ENCODE results near the gene SLC39A11. TPM values are rescaled to one million over a fixed set of nuclear protein-coding genes. Genes with fewer than 3 reads are reported as not detected.

SLC39A11 gene
- total RNA-seq, 4 donors from 2014 or later: 23.0 to 30.9 (median 27.6) TPM

GRCh38 chr17:73021771-73022170 is 70.7 kb downstream of the SLC39A11 start:
- no peaks in the 10 kb centered on the region for H3K4me1 ChIP-seq
- no peak overlapping the region for H3K4me3 ChIP-seq
- H3K27ac ChIP-seq: no peak overlapping the region
- DNase-seq: no peak
- H3K36me3 ChIP-seq: peaks cover 0 to 7% (median 0%) of the 10 kb centered on the region in 3 donors
- WGBS, 2 donors: 96 to 99% methylated on average over 12 of the region's 12 CpGs
- intact Hi-C loops (cut with DNase I): no loop called here
- no peaks in the 10 kb centered on the region for H3K27me3 ChIP-seq
- H3K9me3 ChIP-seq: peaks cover 0 to 25% (median 9%) of the 10 kb centered on the region in 3 donors
- TF ChIP-seq POLR2A (IDR thresholded peaks at IDR 0.05): no peak
- TF ChIP-seq, protein P1, sequence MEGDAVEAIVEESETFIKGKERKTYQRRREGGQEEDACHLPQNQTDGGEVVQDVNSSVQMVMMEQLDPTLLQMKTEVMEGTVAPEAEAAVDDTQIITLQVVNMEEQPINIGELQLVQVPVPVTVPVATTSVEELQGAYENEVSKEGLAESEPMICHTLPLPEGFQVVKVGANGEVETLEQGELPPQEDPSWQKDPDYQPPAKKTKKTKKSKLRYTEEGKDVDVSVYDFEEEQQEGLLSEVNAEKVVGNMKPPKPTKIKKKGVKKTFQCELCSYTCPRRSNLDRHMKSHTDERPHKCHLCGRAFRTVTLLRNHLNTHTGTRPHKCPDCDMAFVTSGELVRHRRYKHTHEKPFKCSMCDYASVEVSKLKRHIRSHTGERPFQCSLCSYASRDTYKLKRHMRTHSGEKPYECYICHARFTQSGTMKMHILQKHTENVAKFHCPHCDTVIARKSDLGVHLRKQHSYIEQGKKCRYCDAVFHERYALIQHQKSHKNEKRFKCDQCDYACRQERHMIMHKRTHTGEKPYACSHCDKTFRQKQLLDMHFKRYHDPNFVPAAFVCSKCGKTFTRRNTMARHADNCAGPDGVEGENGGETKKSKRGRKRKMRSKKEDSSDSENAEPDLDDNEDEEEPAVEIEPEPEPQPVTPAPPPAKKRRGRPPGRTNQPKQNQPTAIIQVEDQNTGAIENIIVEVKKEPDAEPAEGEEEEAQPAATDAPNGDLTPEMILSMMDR (IDR thresholded peaks at IDR 0.05): no peak

DNA sequence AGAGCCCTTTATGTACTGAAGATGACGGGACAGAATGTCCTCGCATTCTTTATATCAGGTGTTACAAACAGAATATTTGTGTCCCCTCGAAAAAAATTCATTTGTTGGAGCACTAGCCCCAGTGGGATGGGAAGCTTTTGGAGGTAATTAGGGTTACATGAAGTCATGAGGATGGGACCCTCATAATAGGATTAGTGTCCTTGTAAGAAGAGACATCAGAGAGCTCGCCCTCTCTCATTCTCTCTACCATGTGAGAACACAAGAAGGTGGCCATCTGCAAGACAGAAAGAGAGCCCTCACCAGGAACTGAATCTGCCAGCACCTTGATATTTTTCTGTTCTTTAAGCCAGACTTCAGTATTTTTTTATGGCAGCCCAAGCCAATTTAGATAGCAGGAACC is 72.4 kb downstream of the SLC39A11 start:
- no peaks in the 10 kb centered on the region for H3K27me3 ChIP-seq
- H3K36me3 ChIP-seq: peaks cover 0 to 7% (median 0%) of the 10 kb centered on the region in 3 donors
- no peak for TF ChIP-seq POLR2A (IDR thresholded peaks at IDR 0.05)
- TF ChIP-seq, protein P1 (IDR thresholded peaks at IDR 0.05): no peak
- peaks cover 0 to 25% (median 9%) of the 10 kb centered on the region in 3 donors for H3K9me3 ChIP-seq
- no peak overlapping the region for H3K27ac ChIP-seq
- H3K4me1 ChIP-seq: no peaks in the 10 kb centered on the region
- intact Hi-C loops (cut with DNase I): no loop called here
- no peak for DNase-seq
- H3K4me3 ChIP-seq: no peak overlapping the region
- WGBS, 2 donors: 96 to 97% methylated on average over 3 to 4 of the region's 4 CpGs

- TF ChIP-seq, protein P1 (IDR thresholded peaks at IDR 0.05): no peak
- TF ChIP-seq POLR2A (IDR thresholded peaks at IDR 0.05): no peak
- intact Hi-C loops (cut with DNase I): no loop called here
- no peak for DNase-seq
These were observed 73.9 kb downstream of the SLC39A11 start for GRCh38 chr17:73018599-73018998.

GRCh38 chr17:73017658-73018057 is 74.8 kb downstream of the SLC39A11 start:
- TF ChIP-seq, protein P1 (IDR thresholded peaks at IDR 0.05): no peak
- TF ChIP-seq POLR2A (IDR thresholded peaks at IDR 0.05): no peak
- intact Hi-C loops (cut with DNase I): no loop called here
- H3K27ac ChIP-seq: no peak overlapping the region
- no peak overlapping the region for H3K4me3 ChIP-seq
- DNase-seq: no peak
- H3K9me3 ChIP-seq: peaks cover 0 to 16% (median 9%) of the 10 kb centered on the region in 3 donors
- H3K36me3 ChIP-seq: no peaks in the 10 kb centered on the region
- 92 to 94% methylated on average over 3 of the region's 3 CpGs for WGBS, 2 donors
- H3K27me3 ChIP-seq: no peaks in the 10 kb centered on the region
- H3K4me1 ChIP-seq: no peaks in the 10 kb centered on the region

More at GRCh38 chr17:73018599-73018998, 73.9 kb downstream of the SLC39A11 start:
- H3K9me3 ChIP-seq: peaks cover 0 to 18% (median 9%) of the 10 kb centered on the region in 3 donors
- no peak overlapping the region for H3K4me3 ChIP-seq
- H3K27me3 ChIP-seq: no peaks in the 10 kb centered on the region
- peaks cover 0 to 2% (median 0%) of the 10 kb centered on the region in 3 donors for H3K36me3 ChIP-seq
- no peak overlapping the region for H3K27ac ChIP-seq
- H3K4me1 ChIP-seq: no peaks in the 10 kb centered on the region

DNA sequence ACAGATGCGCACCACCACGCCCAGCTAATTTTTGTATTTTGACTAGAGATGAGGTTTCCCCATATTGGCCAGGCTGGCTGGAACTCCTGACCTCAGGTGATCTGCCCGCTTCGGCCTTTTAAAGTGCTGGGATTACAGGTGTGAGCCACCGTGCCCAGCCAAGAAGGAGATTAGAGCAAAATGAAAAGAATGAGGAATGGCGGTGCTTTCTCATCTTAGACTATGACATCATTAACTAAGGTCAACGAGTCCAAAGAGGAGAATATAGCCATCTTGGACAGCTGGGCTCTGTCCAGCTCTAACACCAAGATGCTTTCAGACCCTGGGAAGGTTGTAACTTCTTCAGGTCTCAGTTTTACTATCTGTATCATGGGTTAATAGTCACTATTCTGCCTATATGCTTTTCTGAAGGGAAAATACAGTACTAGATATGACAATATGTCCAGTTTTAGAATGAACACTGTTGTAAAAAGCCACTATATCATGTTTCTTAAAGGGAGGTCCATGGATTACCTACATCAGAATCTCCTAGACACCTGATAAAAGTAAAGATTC is 76.7 kb downstream of the SLC39A11 start:
- intact Hi-C loops (cut with DNase I): no loop called here
- Histone ChIP-seq H3K36me3 (no peaks in the 10 kb centered on the region), H3K4me1 (no peaks in the 10 kb centered on the region), H3K27ac (no peak overlapping the region), H3K4me3 (no peak overlapping the region), H3K27me3 (no peaks in the 10 kb centered on the region), H3K9me3 (peaks cover 0 to 16% (median 9%) of the 10 kb centered on the region in 3 donors)
- WGBS, 2 donors: 94 to 96% methylated on average over 6 to 7 of the region's 7 CpGs
- DNase-seq: no peak
- no peak for TF ChIP-seq POLR2A (IDR thresholded peaks at IDR 0.05)

All from esophagus squamous epithelium (tissue), 5 donors.